ENCODE measurements around the gene OR4C11.

- TF ChIP-seq POLR2A (IDR thresholded peaks at IDR 0.05; ENCODE audit: low read depth), result no peak
- no peak for TF ChIP-seq CTCF (IDR thresholded peaks at IDR 0.05)
Measured at GRCh38 chr11:55607545-55607944, at the start of gene OR4C11.
